ENCODE data around the gene SPDYE6. TPM values are rescaled to one million over a fixed set of nuclear protein-coding genes. Genes with fewer than 3 reads are reported as not detected.
"Not testable (repeated sequence)": the region's sequence is repeated elsewhere in the genome, so short reads cannot be mapped to it uniquely, and the experiment has no call there.

Gene SPDYE6
- total and polyA plus RNA-seq, 2 of the 4 experiments (the other 2 are of a cell fraction): not detected

DNA sequence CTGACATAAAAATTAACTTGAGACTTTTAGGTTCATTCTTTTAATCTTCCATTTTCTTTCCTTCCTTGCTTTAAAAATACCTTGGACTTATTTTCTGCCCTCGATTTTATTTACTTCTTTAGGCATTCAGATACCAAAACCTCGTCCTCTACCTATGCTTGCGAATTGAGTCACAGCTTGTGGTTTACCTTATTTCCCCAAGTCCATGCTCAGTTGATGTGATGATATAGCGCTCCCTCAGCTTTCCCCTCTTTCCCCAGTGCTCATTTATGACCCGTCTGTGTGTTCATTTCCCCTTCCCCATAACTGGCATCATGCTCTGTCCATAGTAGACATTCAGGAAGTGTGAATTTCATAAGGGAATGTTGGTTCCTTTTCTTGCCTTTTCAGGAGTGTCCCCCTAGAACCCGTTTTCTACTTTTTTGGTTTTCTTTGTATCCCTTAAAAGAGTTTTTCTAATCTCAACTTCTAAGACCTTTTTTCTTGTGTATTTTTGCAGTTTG is 20.8 kb upstream of the SPDYE6 start:
- H2AK5ac ChIP-seq (ENCODE audit: low read depth, low read length): no peak overlapping the region
- no peak for TF ChIP-seq MXI1 (IDR thresholded peaks at IDR 0.05; ENCODE audit: borderline replicate concordance, low read depth, low read length)
- TF ChIP-seq FOS (IDR thresholded peaks at IDR 0.05; ENCODE audit: low read depth, low read length): no peak
- no peak for TF ChIP-seq MAFK (IDR thresholded peaks at IDR 0.05; ENCODE audit: low read depth, low read length)
- no peak overlapping the region for H2AFZ ChIP-seq (replicated peaks; ENCODE audit: low read length, poor library complexity)
- no peak for DNase-seq
- no peak overlapping the region for H3K27ac ChIP-seq (ENCODE audit: insufficient read depth, low read length)
- no peak for ATAC-seq (ENCODE audit: low read depth)
- H3K36me3 ChIP-seq (ENCODE audit: control insufficient read depth, insufficient read depth, low read length): peaks cover 19% of the 10 kb centered on the region
- no peak overlapping the region for H3K18ac ChIP-seq (ENCODE audit: low read depth, low read length)
- H2BK5ac ChIP-seq (ENCODE audit: low read depth, low read length, poor library complexity, severe bottlenecking): no peak overlapping the region
- no peak overlapping the region for H4K5ac ChIP-seq (ENCODE audit: low read depth, low read length)
- ChIA-PET CTCF (no interaction called here), POLR2A (ENCODE audit: unreplicated experiment) (no interaction called here)
- in situ Hi-C loops (cut with MboI; ENCODE audit: low sequenced_read_pairs) (no loop called here), intact Hi-C loops (cut with micrococcal nuclease) (no loop called here), dilution Hi-C loops (cut with HindIII; ENCODE audit: low sequenced_read_pairs, unreplicated experiment) (no loop called here)
- no peak overlapping the region for H2BK20ac ChIP-seq (ENCODE audit: low read depth, low read length)
- H3K9ac ChIP-seq (ENCODE audit: low read depth, low read length): no peak overlapping the region
- H3K9me1 ChIP-seq (ENCODE audit: insufficient read depth, low read length): no peaks in the 10 kb centered on the region
- no peak overlapping the region for H3K4ac ChIP-seq (ENCODE audit: low read depth, low read length)
- no peak overlapping the region for H4K8ac ChIP-seq (ENCODE audit: low read depth in 2 of 2, low read length in 2 of 2)
- H3K56ac ChIP-seq (ENCODE audit: extremely low read depth, insufficient read depth, low read length): no peak overlapping the region
- H4K91ac ChIP-seq (ENCODE audit: insufficient read depth, low read depth, low read length): no peak overlapping the region
- H2AK9ac ChIP-seq (replicated peaks; ENCODE audit: low read depth, low read length, poor library complexity): no peak overlapping the region
- no peak overlapping the region for H3K4me3 ChIP-seq (ENCODE audit: insufficient read depth, low read depth, low read length)
- no TSS peak for BruUV-seq (replicated peaks)
- no peak overlapping the region for H2BK120ac ChIP-seq (ENCODE audit: low read depth, low read length)
- no peaks in the 10 kb centered on the region for H3K79me1 ChIP-seq (ENCODE audit: low read depth in 1 of 2, low read length in 2 of 2)
- H3K4me1 ChIP-seq (ENCODE audit: control insufficient read depth, insufficient read depth, low read length): no peaks in the 10 kb centered on the region
- no peak overlapping the region for H2BK15ac ChIP-seq (ENCODE audit: low read depth, low read length)
- no peaks in the 10 kb centered on the region for H3K27me3 ChIP-seq (ENCODE audit: control insufficient read depth, insufficient read depth, low read length)
- WGBS, 2 experiments (ENCODE audit: extremely low coverage in 2 of 2, insufficient read length in 1 of 2): 100% methylated on average over 1 of the region's 6 CpGs; no CpG with 5 or more reads in 1 of the 2 experiments
- no peak overlapping the region for H3K4me2 ChIP-seq (ENCODE audit: low read depth, low read length)
- no peak overlapping the region for H3K14ac ChIP-seq (replicated peaks; ENCODE audit: low read depth, low read length)
- H4K20me1 ChIP-seq (ENCODE audit: insufficient read depth, low read length): no peaks in the 10 kb centered on the region; the same call in none of the 2 replicates
- H3K9me3 ChIP-seq (ENCODE audit: control insufficient read depth, insufficient read depth, low read length): no peaks in the 10 kb centered on the region
- H3K23ac ChIP-seq (ENCODE audit: low read depth, low read length): no peak overlapping the region

DNA sequence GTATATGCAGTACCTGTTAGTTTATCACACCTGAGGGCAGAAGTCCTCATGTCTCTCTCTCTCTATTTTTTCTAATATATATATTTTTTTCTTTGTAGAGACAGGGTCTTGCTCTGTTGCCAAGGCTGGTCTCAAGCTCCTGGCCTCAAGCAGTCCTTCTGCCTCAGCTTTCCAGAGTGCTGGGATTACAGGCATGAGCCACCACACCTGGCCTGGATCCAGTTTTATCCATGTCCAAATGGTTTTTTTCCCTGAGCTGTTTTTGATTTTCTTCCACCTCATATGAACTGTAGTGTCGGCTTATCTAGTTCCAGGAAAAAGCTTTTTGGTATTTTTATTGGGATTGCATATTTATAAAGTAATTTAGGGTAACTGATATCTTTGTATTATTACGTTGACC is 16.6 kb upstream of the SPDYE6 start:
- intact Hi-C loops (cut with micrococcal nuclease); H2BK5ac ChIP-seq (ENCODE audit: low read depth, low read length, poor library complexity, severe bottlenecking); H3K9me3 ChIP-seq (ENCODE audit: control insufficient read depth, insufficient read depth, low read length); POLR2A ChIA-PET (ENCODE audit: unreplicated experiment); H2BK20ac ChIP-seq (ENCODE audit: low read depth, low read length); H3K4me1 ChIP-seq (ENCODE audit: control insufficient read depth, insufficient read depth, low read length); H3K27me3 ChIP-seq (ENCODE audit: control insufficient read depth, insufficient read depth, low read length); H2AK9ac ChIP-seq (replicated peaks; ENCODE audit: low read depth, low read length, poor library complexity); H2BK120ac ChIP-seq (ENCODE audit: low read depth, low read length); CTCF ChIA-PET; H4K5ac ChIP-seq (ENCODE audit: low read depth, low read length); H3K27ac ChIP-seq (ENCODE audit: insufficient read depth, low read length); H4K8ac ChIP-seq (ENCODE audit: low read depth in 2 of 2, low read length in 2 of 2); H3K14ac ChIP-seq (replicated peaks; ENCODE audit: low read depth, low read length); H3K4me2 ChIP-seq (ENCODE audit: low read depth, low read length); BruUV-seq (replicated peaks); H3K79me1 ChIP-seq (ENCODE audit: low read depth in 1 of 2, low read length in 2 of 2); in situ Hi-C loops (cut with MboI; ENCODE audit: low sequenced_read_pairs); H3K56ac ChIP-seq (ENCODE audit: extremely low read depth, insufficient read depth, low read length); H4K91ac ChIP-seq (ENCODE audit: insufficient read depth, low read depth, low read length); DNase-seq; H2BK15ac ChIP-seq (ENCODE audit: low read depth, low read length); ATAC-seq (ENCODE audit: low read depth); H3K4ac ChIP-seq (ENCODE audit: low read depth, low read length); H3K23ac ChIP-seq (ENCODE audit: low read depth, low read length); H4K20me1 ChIP-seq (ENCODE audit: insufficient read depth, low read length); H3K18ac ChIP-seq (ENCODE audit: low read depth, low read length); H3K36me3 ChIP-seq (ENCODE audit: control insufficient read depth, insufficient read depth, low read length); H2AK5ac ChIP-seq (ENCODE audit: low read depth, low read length); H3K4me3 ChIP-seq (ENCODE audit: insufficient read depth, low read depth, low read length); H3K9me1 ChIP-seq (ENCODE audit: insufficient read depth, low read length); H3K9ac ChIP-seq (ENCODE audit: low read depth, low read length); H2AFZ ChIP-seq (replicated peaks; ENCODE audit: low read length, poor library complexity); dilution Hi-C loops (cut with HindIII; ENCODE audit: low sequenced_read_pairs, unreplicated experiment): not testable (repeated sequence)
- WGBS, 2 experiments (ENCODE audit: extremely low coverage in 2 of 2, insufficient read length in 1 of 2): no CpG with 5 or more reads among the region's 2 CpGs

Measured in IMR-90 (cell line).